Stimulated activated CD4-positive, alpha-beta T cell treated with anti-CD3 and anti-CD28 coated beads, TNF-alpha, amount 100 ng/mL, for 1 hour (primary cell): ENCODE measurements around the gene DCTN1.
A peak's percentile ranks its signal among the peaks of the same experiment; 100 is the strongest.

Source experiments
- DNase-seq, 3 donors: peaks; one replicate each; pipeline ENCODE4 v3.0.0-alpha.2; 2020; ENCODE audit warnings: low read depth in 3 of 3, low spot score in 1 of 3

The DCTN1 gene

GRCh38 chr2:74414441-74414840 lies 34.3 kb upstream of the DCTN1 start:
- no peak for DNase-seq

GRCh38 chr2:74413001-74413698 lies 33.0 kb upstream of the DCTN1 start:
- no peak for DNase-seq

- DNase-seq: no peak
Measured at GRCh38 chr2:74407682-74408081, 27.6 kb upstream of the DCTN1 start.

- DNase-seq: no peak
Measured at GRCh38 chr2:74406035-74406434, 25.9 kb upstream of the DCTN1 start.

GRCh38 chr2:74401891-74402290 lies 21.8 kb upstream of the DCTN1 start:
- DNase-seq: no peak

GRCh38 chr2:74399785-74400184 lies 19.7 kb upstream of the DCTN1 start:
- DNase-seq: no peak

- DNase-seq: no peak
Measured at GRCh38 chr2:74396149-74396548, 16.0 kb upstream of the DCTN1 start.

GRCh38 chr2:74393525-74393924 lies 13.4 kb upstream of the DCTN1 start:
- no peak for DNase-seq

- DNase-seq: no peak
Measured at GRCh38 chr2:74392449-74392743, 12.3 kb upstream of the DCTN1 start.

GRCh38 chr2:74391580-74392448 lies 11.7 kb upstream of the DCTN1 start:
- peak; percentile 89 to 96 (median 93) for DNase-seq

- no peak for DNase-seq
Measured at GRCh38 chr2:74391209-74391579, 11.1 kb upstream of the DCTN1 start.

GRCh38 chr2:74390606-74391005 lies 10.5 kb upstream of the DCTN1 start:
- DNase-seq: no peak

- DNase-seq: no peak
Measured at GRCh38 chr2:74387346-74387745, 7.2 kb upstream of the DCTN1 start.

GRCh38 chr2:74385396-74385795 lies 5.3 kb upstream of the DCTN1 start:
- DNase-seq: no peak

GRCh38 chr2:74384051-74384450 lies 3.9 kb upstream of the DCTN1 start:
- no peak for DNase-seq

GRCh38 chr2:74383254-74383653 lies 3.1 kb upstream of the DCTN1 start:
- DNase-seq: no peak

GRCh38 chr2:74381751-74382150 lies 1.6 kb upstream of the DCTN1 start:
- DNase-seq: no peak

- no peak for DNase-seq
Measured at GRCh38 chr2:74378007-74378406, 2.1 kb downstream of the DCTN1 start.

- no peak for DNase-seq
Measured at GRCh38 chr2:74375838-74376237, 4.3 kb downstream of the DCTN1 start.

- no peak for DNase-seq
Measured at GRCh38 chr2:74374509-74375205, 5.5 kb downstream of the DCTN1 start.

- no peak for DNase-seq
Measured at GRCh38 chr2:74373985-74374384, 6.1 kb downstream of the DCTN1 start.

- no peak for DNase-seq
Measured at GRCh38 chr2:74373221-74373676, 6.9 kb downstream of the DCTN1 start.
